ENCODE data around the gene ITGA5. TPM values are rescaled to one million over a fixed set of nuclear protein-coding genes. Genes with fewer than 3 reads are reported as not detected.

ITGA5 gene
- total RNA-seq, 1 experiment from 2014 or later, result 35.9 TPM

- H3K27ac ChIP-seq (ENCODE audit: low read length), result peak overlapping the region; percentile 59
- ChIA-PET CTCF (interaction anchor here (1.3 kb wide), 1 partner anchor 33 kb away, joined by 6 read pairs; no protein-coding TSS in a partner anchor), POLR2A (ENCODE audit: unreplicated experiment) (no interaction called here)
- ATAC-seq (peak; percentile 83), DNase-seq (peak; percentile 92)
- H3K9ac ChIP-seq (ENCODE audit: low read length), result peak overlapping the region; percentile 5; the same call in 1 of the 2 replicates
- TF ChIP-seq EZH2phosphoT487 (IDR thresholded peaks at IDR 0.05; ENCODE audit: borderline replicate concordance, low read length) (no peak), EZH2 (IDR thresholded peaks at IDR 0.05; ENCODE audit: low read length, unreplicated experiment) (no peak), CTCF (conservative IDR thresholded peaks at IDR 0.05; ENCODE audit: low read depth, low read length) (no peak)
- intact Hi-C loops (cut with micrococcal nuclease), result no loop called here
- peaks cover 49% of the 10 kb centered on the region for H3K4me1 ChIP-seq (ENCODE audit: insufficient read depth, low read length)
- no peak overlapping the region for H3K4me3 ChIP-seq (ENCODE audit: low read length)
- BruUV-seq (replicated peaks), result TSS peak; percentile 31
- no peaks in the 10 kb centered on the region for H3K79me2 ChIP-seq (ENCODE audit: low read length)
- H4K20me1 ChIP-seq (ENCODE audit: low read length), result no peaks in the 10 kb centered on the region
- H3K27me3 ChIP-seq (ENCODE audit: low read length), result no peaks in the 10 kb centered on the region
- peak overlapping the region; percentile 56 for H3K4me2 ChIP-seq (ENCODE audit: low read length)
- no peaks in the 10 kb centered on the region for H3K36me3 ChIP-seq (ENCODE audit: low read depth, low read length)
- no peaks in the 10 kb centered on the region for H3K9me3 ChIP-seq (ENCODE audit: low read length)
- H3K9me2 ChIP-seq (replicated peaks; ENCODE audit: low read length), result no peaks in the 10 kb centered on the region
- H3F3A ChIP-seq (ENCODE audit: low read length, unreplicated experiment), result no peaks in the 10 kb centered on the region
- no peak overlapping the region for H2AFZ ChIP-seq (ENCODE audit: low read length)
Observed at GRCh38 chr12:54431911-54432814, 13.1 kb upstream of the ITGA5 start.

- no peak overlapping the region for H3K27ac ChIP-seq (ENCODE audit: low read length)
- intact Hi-C loops (cut with micrococcal nuclease), result no loop called here
- no peak for DNase-seq
Observed at GRCh38 chr12:54430471-54431069, 11.5 kb upstream of the ITGA5 start.

More at GRCh38 chr12:54430471-54431069, 11.5 kb upstream of the ITGA5 start:
- no peak overlapping the region for H3K4me2 ChIP-seq (ENCODE audit: low read length)
- no peaks in the 10 kb centered on the region for H3K27me3 ChIP-seq (ENCODE audit: low read length)
- H3K36me3 ChIP-seq (ENCODE audit: low read depth, low read length), result no peaks in the 10 kb centered on the region
- H3K79me2 ChIP-seq (ENCODE audit: low read length), result no peaks in the 10 kb centered on the region
- no TSS peak for BruUV-seq (replicated peaks)
- no peak for ATAC-seq
- H2AFZ ChIP-seq (ENCODE audit: low read length), result no peak overlapping the region
- H3K9me3 ChIP-seq (ENCODE audit: low read length), result no peaks in the 10 kb centered on the region
- POLR2A ChIA-PET (ENCODE audit: unreplicated experiment), result no interaction called here
- TF ChIP-seq CTCF (conservative IDR thresholded peaks at IDR 0.05; ENCODE audit: low read depth, low read length) (no peak), EZH2 (IDR thresholded peaks at IDR 0.05; ENCODE audit: low read length, unreplicated experiment) (no peak)
- no peak overlapping the region for H3K9ac ChIP-seq (ENCODE audit: low read length)
- no peaks in the 10 kb centered on the region for H3F3A ChIP-seq (ENCODE audit: low read length, unreplicated experiment)
- CTCF ChIA-PET, result no interaction called here
- H3K4me1 ChIP-seq (ENCODE audit: insufficient read depth, low read length), result peaks cover 44% of the 10 kb centered on the region
- no peaks in the 10 kb centered on the region for H3K9me2 ChIP-seq (replicated peaks; ENCODE audit: low read length)
- no peaks in the 10 kb centered on the region for H4K20me1 ChIP-seq (ENCODE audit: low read length)
- H3K4me3 ChIP-seq (ENCODE audit: low read length), result no peak overlapping the region
